Measurements from ENCODE around the gene OVOL1. TPM values are rescaled to one million over a fixed set of nuclear protein-coding genes. Genes with fewer than 3 reads are reported as not detected.

Gene OVOL1
- total and polyA plus RNA-seq, 2 experiments from 2014 or later, result 1.5 to 3.3 TPM

DNA sequence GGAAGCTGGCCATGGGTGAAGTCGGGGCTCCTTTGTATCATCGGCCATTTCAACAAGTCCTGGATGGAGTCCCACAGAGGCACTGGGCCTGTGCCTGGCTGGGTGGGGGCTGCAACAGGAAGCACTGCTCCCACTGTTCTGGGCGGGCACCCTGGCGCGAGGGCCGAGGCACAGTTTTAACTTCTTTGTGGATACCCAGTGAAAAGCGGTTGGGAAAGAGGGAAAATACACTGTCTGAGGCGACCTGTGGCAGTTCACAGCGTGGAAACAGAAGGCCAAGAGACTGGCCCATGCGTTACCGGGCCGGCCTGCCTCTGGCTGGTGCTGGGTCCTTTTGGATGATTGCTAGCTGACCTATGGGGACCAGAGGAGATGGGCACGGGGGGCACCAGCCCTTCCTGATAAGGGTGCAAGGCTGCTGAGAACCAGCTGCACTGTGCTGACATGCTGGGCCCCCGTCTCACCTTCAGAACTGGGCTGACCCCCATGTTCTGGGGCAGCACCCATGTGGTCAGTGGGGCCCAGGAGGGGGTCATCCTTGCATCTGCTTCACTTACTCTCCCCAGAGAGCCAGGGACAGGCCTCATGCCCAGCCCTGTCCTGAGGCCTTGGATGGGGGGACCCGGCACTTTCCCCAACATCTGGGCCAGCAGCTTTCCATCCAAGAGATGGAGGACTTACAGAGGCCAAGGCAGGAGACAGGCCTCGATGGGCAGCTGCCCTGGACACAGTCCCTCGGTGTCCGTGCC is 4.2 kb downstream of the OVOL1 start:
- no peak overlapping the region for H2AFZ ChIP-seq
- Mint-ChIP-seq H3K9me3 (no peaks in the 10 kb centered on the region), H3K27ac (no peak overlapping the region), H3K4me1 (peaks cover 32% of the 10 kb centered on the region), H3K27me3 (ENCODE audit: insufficient read depth, low read depth, poor library complexity) (peaks cover 29% of the 10 kb centered on the region), H3K4me3 (no peak overlapping the region), H3K36me3 (ENCODE audit: low read depth) (no peaks in the 10 kb centered on the region)
- no peak for ATAC-seq
- 0 out of 2 replicates have a peak, but pooled peaks cover 2% of the 10 kb centered on the region for H3K9me2 ChIP-seq (ENCODE audit: insufficient read depth)
- no peaks in the 10 kb centered on the region for H3F3A ChIP-seq (replicated peaks; ENCODE audit: low read depth)
- TF ChIP-seq POLR2AphosphoS5 (IDR thresholded peaks at IDR 0.05; ENCODE audit: low read depth) (no peak), EZH2 (IDR thresholded peaks at IDR 0.05; ENCODE audit: low read depth, unreplicated experiment) (no peak), EZH2phosphoT487 (IDR thresholded peaks at IDR 0.05; ENCODE audit: unreplicated experiment) (no peak), CREB1 (CRISPR knock-in tag; IDR thresholded peaks at IDR 0.05; ENCODE audit: low read depth) (no peak), JUNB (IDR thresholded peaks at IDR 0.05; ENCODE audit: unreplicated experiment) (no peak), NANOG (IDR thresholded peaks at IDR 0.05; ENCODE audit: borderline replicate concordance) (no peak), STAT1 (IDR thresholded peaks at IDR 0.05; ENCODE audit: unreplicated experiment) (no peak), ZNF114 (CRISPR knock-in tag; IDR thresholded peaks at IDR 0.05) (no peak)
- TF ChIP-seq, protein P1, sequence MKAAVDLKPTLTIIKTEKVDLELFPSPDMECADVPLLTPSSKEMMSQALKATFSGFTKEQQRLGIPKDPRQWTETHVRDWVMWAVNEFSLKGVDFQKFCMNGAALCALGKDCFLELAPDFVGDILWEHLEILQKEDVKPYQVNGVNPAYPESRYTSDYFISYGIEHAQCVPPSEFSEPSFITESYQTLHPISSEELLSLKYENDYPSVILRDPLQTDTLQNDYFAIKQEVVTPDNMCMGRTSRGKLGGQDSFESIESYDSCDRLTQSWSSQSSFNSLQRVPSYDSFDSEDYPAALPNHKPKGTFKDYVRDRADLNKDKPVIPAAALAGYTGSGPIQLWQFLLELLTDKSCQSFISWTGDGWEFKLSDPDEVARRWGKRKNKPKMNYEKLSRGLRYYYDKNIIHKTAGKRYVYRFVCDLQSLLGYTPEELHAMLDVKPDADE (IDR thresholded peaks at IDR 0.05), result no peak
- TF ChIP-seq, protein P2, sequence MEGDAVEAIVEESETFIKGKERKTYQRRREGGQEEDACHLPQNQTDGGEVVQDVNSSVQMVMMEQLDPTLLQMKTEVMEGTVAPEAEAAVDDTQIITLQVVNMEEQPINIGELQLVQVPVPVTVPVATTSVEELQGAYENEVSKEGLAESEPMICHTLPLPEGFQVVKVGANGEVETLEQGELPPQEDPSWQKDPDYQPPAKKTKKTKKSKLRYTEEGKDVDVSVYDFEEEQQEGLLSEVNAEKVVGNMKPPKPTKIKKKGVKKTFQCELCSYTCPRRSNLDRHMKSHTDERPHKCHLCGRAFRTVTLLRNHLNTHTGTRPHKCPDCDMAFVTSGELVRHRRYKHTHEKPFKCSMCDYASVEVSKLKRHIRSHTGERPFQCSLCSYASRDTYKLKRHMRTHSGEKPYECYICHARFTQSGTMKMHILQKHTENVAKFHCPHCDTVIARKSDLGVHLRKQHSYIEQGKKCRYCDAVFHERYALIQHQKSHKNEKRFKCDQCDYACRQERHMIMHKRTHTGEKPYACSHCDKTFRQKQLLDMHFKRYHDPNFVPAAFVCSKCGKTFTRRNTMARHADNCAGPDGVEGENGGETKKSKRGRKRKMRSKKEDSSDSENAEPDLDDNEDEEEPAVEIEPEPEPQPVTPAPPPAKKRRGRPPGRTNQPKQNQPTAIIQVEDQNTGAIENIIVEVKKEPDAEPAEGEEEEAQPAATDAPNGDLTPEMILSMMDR (conservative IDR thresholded peaks at IDR 0.05; ENCODE audit: low read depth in 2 of 2), result no peak
- H3K27ac ChIP-seq (ENCODE audit: low read depth), result no peak overlapping the region
- no peaks in the 10 kb centered on the region for H4K20me1 ChIP-seq (replicated peaks; ENCODE audit: insufficient read depth)
- peaks cover 28% of the 10 kb centered on the region for H3K27me3 ChIP-seq (ENCODE audit: insufficient read depth)
- H3K4me2 ChIP-seq, result no peak overlapping the region
- no peak for DNase-seq (ENCODE audit: low spot score)
- no peak overlapping the region for H3K4me3 ChIP-seq
- H3K36me3 ChIP-seq (ENCODE audit: insufficient read depth), result no peaks in the 10 kb centered on the region
- H3K79me2 ChIP-seq (replicated peaks; ENCODE audit: insufficient read depth), result no peaks in the 10 kb centered on the region; the same call in 1 of the 2 replicates
- H3K4me1 ChIP-seq (ENCODE audit: insufficient read depth), result peaks cover 23% of the 10 kb centered on the region

DNA sequence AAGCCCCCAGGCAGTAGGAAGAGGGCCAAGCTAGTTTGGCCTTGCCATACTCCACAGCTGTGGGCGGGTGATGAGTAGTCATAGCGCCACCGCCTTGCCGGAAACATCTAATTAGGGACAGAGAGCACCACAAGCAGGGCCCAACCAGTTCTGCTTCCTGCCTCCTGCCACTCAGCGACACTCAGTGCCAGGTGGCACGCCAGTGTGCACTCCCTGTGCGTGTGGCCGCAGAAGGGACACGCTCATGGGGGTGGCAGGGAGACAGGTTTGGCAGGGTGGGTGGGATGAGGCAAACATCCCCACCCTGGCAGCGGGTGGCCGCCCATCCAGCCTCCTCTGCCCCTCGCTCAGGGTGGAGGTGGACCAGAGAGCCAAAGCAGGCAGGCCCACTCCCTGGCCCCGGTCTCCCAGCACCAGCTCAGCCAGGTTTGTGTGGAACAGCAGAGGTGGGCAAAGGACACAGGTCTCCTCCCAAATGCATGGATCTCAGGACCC is 4.9 kb downstream of the OVOL1 start:
- Histone ChIP-seq H3K27me3 (ENCODE audit: insufficient read depth) (peaks cover 22% of the 10 kb centered on the region), H3K27ac (ENCODE audit: low read depth) (no peak overlapping the region), H3F3A (replicated peaks; ENCODE audit: low read depth) (no peaks in the 10 kb centered on the region), H3K36me3 (ENCODE audit: insufficient read depth) (no peaks in the 10 kb centered on the region), H3K4me3 (no peak overlapping the region), H3K9me2 (ENCODE audit: insufficient read depth) (0 out of 2 replicates have a peak, but pooled peaks cover 2% of the 10 kb centered on the region), H3K4me1 (ENCODE audit: insufficient read depth) (peaks cover 23% of the 10 kb centered on the region), H3K4me2 (no peak overlapping the region), H2AFZ (no peak overlapping the region), H3K79me2 (replicated peaks; ENCODE audit: insufficient read depth) (no peaks in the 10 kb centered on the region; the same call in 1 of the 2 replicates), H4K20me1 (replicated peaks; ENCODE audit: insufficient read depth) (no peaks in the 10 kb centered on the region)
- Mint-ChIP-seq H3K27ac (no peak overlapping the region), H3K4me3 (no peak overlapping the region), H3K4me1 (peaks cover 36% of the 10 kb centered on the region), H3K36me3 (ENCODE audit: low read depth) (no peaks in the 10 kb centered on the region), H3K27me3 (ENCODE audit: insufficient read depth, low read depth, poor library complexity) (peaks cover 26% of the 10 kb centered on the region), H3K9me3 (no peaks in the 10 kb centered on the region)
- no peak for DNase-seq (ENCODE audit: low spot score)
- no peak for ATAC-seq
- TF ChIP-seq ZNF331 (CRISPR knock-in tag; IDR thresholded peaks at IDR 0.05; ENCODE audit: low read depth) (no peak), ZNF114 (CRISPR knock-in tag; IDR thresholded peaks at IDR 0.05) (no peak), EZH2 (IDR thresholded peaks at IDR 0.05; ENCODE audit: low read depth, unreplicated experiment) (no peak), NANOG (IDR thresholded peaks at IDR 0.05; ENCODE audit: borderline replicate concordance) (no peak)
- TF ChIP-seq, protein P1 (IDR thresholded peaks at IDR 0.05), result no peak

Data from GM23338 (cell line).